Gastroesophageal sphincter (tissue), 3 donors: Measurements from ENCODE around the gene ZNF346.

Source experiments
- CTCF ChIP-seq, 4 experiments: fragments of 200-600 bp in 2 of 4; fragments of 450-650 bp in 2 of 4; sonication (generic) in 1 of 4; IDR thresholded peaks; one replicate each; pipeline ENCODE4 v1.5.1; 2017 to 2019; ENCODE audit warnings: antibody characterized with exemption in 4 of 4, mild to moderate bottlenecking in 2 of 4, moderate library complexity in 2 of 4
- EP300 ChIP-seq: sonication (generic); formaldehyde crosslinking; IDR thresholded peaks from one replicate; pipeline ENCODE4 v1.6.1; 2017; ENCODE audit warnings: antibody characterized with exemption, mild to moderate bottlenecking
- POLR2A ChIP-seq, 2 donors: fragments of 450-650 bp; IDR thresholded peaks; one replicate each; pipeline ENCODE4 v1.6.1; 2017; ENCODE audit warnings: antibody characterized with exemption in 2 of 2, mild to moderate bottlenecking in 2 of 2, moderate library complexity in 1 of 2
- POLR2AphosphoS5 ChIP-seq: sonication (generic); formaldehyde crosslinking; IDR thresholded peaks from one replicate; pipeline ENCODE4 v1.6.1; 2017; ENCODE audit warnings: antibody characterized with exemption

- TF ChIP-seq CTCF (IDR thresholded peaks at IDR 0.05) (no peak), POLR2AphosphoS5 (no peak), POLR2A (IDR thresholded peaks at IDR 0.05) (no peak), EP300 (no peak)
Observed at GRCh38 chr5:177087398-177088005, 65.0 kb downstream of the ZNF346 start.
